ENCODE data around the gene GDF7. TPM values are rescaled to one million over a fixed set of nuclear protein-coding genes. Genes with fewer than 3 reads are reported as not detected.

The GDF7 gene
- total RNA-seq, 4 donors from 2014 or later: 1.9 to 3.1 (median 2.4) TPM

Other genes starting within 250 kb of the GDF7 start
- 100 to 1,000 TPM; 404 to 719 (median 568) TPM for gene RHOB, start 220.1 kb upstream of the GDF7 start, total RNA-seq
- 10 to 100 TPM; 23.3 to 38.2 (median 34.2) TPM for gene HS1BP3, start 16.0 kb upstream of the GDF7 start, total RNA-seq
- 10 to 100 TPM in 3 of 4 donors, 1 to 10 TPM in 1; 9.0 to 15.5 (median 10.4) TPM for gene LDAH, start 156.0 kb downstream of the GDF7 start, total RNA-seq